Hepatocyte (in vitro differentiated cells): ENCODE results near the gene UBE2Q1. TPM values are rescaled to one million over a fixed set of nuclear protein-coding genes. Genes with fewer than 3 reads are reported as not detected.

Experiments
- DNase-seq: peaks from one replicate; pipeline ENCODE4 v3.0.0-alpha.2; 2016; ENCODE audit warnings: low spot score
- H2AFZ ChIP-seq: fragments of 200-600 bp; sonication (generic); 2 replicates; pipeline ENCODE4 v1.6.0; 2016; ENCODE audit warnings: antibody characterized with exemption, mild to moderate bottlenecking
- H3K27ac ChIP-seq: fragments of 200-600 bp; sonication (generic); 2 replicates; pipeline ENCODE4 v1.5.1; 2016; ENCODE audit warnings: mild to moderate bottlenecking
- H3K27me3 ChIP-seq: fragments of 200-600 bp; sonication (generic); 2 replicates; pipeline ENCODE4 v1.6.1; 2016
- H3K36me3 ChIP-seq: fragments of 200-600 bp; sonication (generic); replicated peaks from 2 replicates; pipeline ENCODE4 v1.5.1; 2016; ENCODE audit warnings: low read depth; ENCODE audit not compliant: insufficient read depth
- H3K4me1 ChIP-seq: fragments of 200-600 bp; sonication (generic); 2 replicates; pipeline ENCODE4 v1.5.1; 2016; ENCODE audit warnings: mild to moderate bottlenecking, moderate library complexity; ENCODE audit not compliant: insufficient read depth
- H3K4me2 ChIP-seq: fragments of 200-600 bp; sonication (generic); 2 replicates; pipeline ENCODE4 v1.6.0; 2016
- H3K4me3 ChIP-seq: fragments of 200-600 bp; sonication (generic); 2 replicates; pipeline ENCODE4 v1.5.1; 2016; ENCODE audit warnings: mild to moderate bottlenecking
- H3K79me2 ChIP-seq: fragments of 200-600 bp; sonication (generic); 2 replicates; pipeline ENCODE4 v1.6.0; 2017; ENCODE audit warnings: mild to moderate bottlenecking
- H3K9me2 ChIP-seq: fragments of 200-600 bp; sonication (generic); replicated peaks from 2 replicates; pipeline ENCODE4 v1.6.0; 2017; ENCODE audit warnings: mild to moderate bottlenecking; ENCODE audit not compliant: insufficient read depth
- H3K9me3 ChIP-seq: fragments of 200-600 bp; sonication (generic); 2 replicates; pipeline ENCODE4 v1.5.1; 2016; ENCODE audit warnings: low read depth, mild to moderate bottlenecking
- H4K20me1 ChIP-seq: fragments of 200-600 bp; sonication (generic); 2 replicates; pipeline ENCODE4 v1.6.0; 2016; ENCODE audit warnings: mild to moderate bottlenecking; ENCODE audit not compliant: insufficient read depth, poor library complexity, severe bottlenecking
- EZH2 ChIP-seq: fragments of 200-600 bp; sonication (generic); IDR thresholded peaks from 2 replicates; pipeline ENCODE4 v1.6.1; 2016; ENCODE audit warnings: antibody characterized with exemption, mild to moderate bottlenecking, borderline replicate concordance
- EZH2phosphoT487 ChIP-seq: fragments of 200-600 bp; sonication (generic); IDR thresholded peaks from one replicate; pipeline ENCODE4 v1.6.1; 2018; ENCODE audit warnings: antibody characterized with exemption, mild to moderate bottlenecking, low read depth, moderate library complexity; ENCODE audit not compliant: unreplicated experiment, severe bottlenecking
- WGBS: methylation state at CpG from one replicate; pipeline ENCODE4 v1.1.6; 2016; ENCODE audit warnings: low lambda C conversion rate; ENCODE audit errors: missing lambda C conversion rate; 5-methylcytosine and 5-hydroxymethylcytosine counted together
- polyA plus RNA-seq: library from polyadenylated mRNA; unstranded; fragments of >200 nt; fragmentation: Nextera tagmentation; extraction: Ambion mirVana; gene quantifications from 2 replicates; pipeline ENCODE4 v1.2.1, GENCODE V29; 2016
- total RNA-seq: library from RNA; depleted of rRNA; stranded (reverse); fragments of >200 nt; gene quantifications from 2 replicates; pipeline ENCODE4 v1.2.3, GENCODE V29; 2014
- TF ChIP-seq, protein P1 (sequence below): fragments of 200-600 bp; sonication (generic); IDR thresholded peaks from 2 replicates; pipeline ENCODE4 v1.5.1; 2016; ENCODE audit warnings: antibody characterized with exemption, mild to moderate bottlenecking; ENCODE audit not compliant: poor library complexity

The UBE2Q1 gene
- total and polyA plus RNA-seq, 2 experiments from 2014 or later: 46.9 to 60.3 TPM

GRCh38 chr1:154577346-154578057 lies 19.0 kb upstream of the UBE2Q1 start:
- H3K27me3 ChIP-seq: no peaks in the 10 kb centered on the region
- H2AFZ ChIP-seq: no peak overlapping the region
- no peaks in the 10 kb centered on the region for H4K20me1 ChIP-seq
- H3K9me3 ChIP-seq: no peaks in the 10 kb centered on the region
- no peak overlapping the region for H3K4me3 ChIP-seq
- 90% methylated on average over 7 of the region's 7 CpGs for WGBS
- no peaks in the 10 kb centered on the region for H3K9me2 ChIP-seq
- no peaks in the 10 kb centered on the region for H3K36me3 ChIP-seq
- TF ChIP-seq EZH2: no peak
- TF ChIP-seq, protein P1, sequence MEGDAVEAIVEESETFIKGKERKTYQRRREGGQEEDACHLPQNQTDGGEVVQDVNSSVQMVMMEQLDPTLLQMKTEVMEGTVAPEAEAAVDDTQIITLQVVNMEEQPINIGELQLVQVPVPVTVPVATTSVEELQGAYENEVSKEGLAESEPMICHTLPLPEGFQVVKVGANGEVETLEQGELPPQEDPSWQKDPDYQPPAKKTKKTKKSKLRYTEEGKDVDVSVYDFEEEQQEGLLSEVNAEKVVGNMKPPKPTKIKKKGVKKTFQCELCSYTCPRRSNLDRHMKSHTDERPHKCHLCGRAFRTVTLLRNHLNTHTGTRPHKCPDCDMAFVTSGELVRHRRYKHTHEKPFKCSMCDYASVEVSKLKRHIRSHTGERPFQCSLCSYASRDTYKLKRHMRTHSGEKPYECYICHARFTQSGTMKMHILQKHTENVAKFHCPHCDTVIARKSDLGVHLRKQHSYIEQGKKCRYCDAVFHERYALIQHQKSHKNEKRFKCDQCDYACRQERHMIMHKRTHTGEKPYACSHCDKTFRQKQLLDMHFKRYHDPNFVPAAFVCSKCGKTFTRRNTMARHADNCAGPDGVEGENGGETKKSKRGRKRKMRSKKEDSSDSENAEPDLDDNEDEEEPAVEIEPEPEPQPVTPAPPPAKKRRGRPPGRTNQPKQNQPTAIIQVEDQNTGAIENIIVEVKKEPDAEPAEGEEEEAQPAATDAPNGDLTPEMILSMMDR: no peak
- TF ChIP-seq EZH2phosphoT487: no peak
- no peak overlapping the region for H3K4me2 ChIP-seq
- DNase-seq: no peak
- no peaks in the 10 kb centered on the region for H3K4me1 ChIP-seq
- H3K27ac ChIP-seq: no peak overlapping the region
- no peaks in the 10 kb centered on the region for H3K79me2 ChIP-seq

GRCh38 chr1:154575951-154576566 lies 17.6 kb upstream of the UBE2Q1 start:
- H4K20me1 ChIP-seq: no peaks in the 10 kb centered on the region
- no peak overlapping the region for H3K27ac ChIP-seq
- no peak overlapping the region for H3K4me2 ChIP-seq
- no peaks in the 10 kb centered on the region for H3K9me3 ChIP-seq
- no peak overlapping the region for H3K4me3 ChIP-seq
- TF ChIP-seq EZH2: no peak
- no peak for TF ChIP-seq EZH2phosphoT487
- TF ChIP-seq, protein P1: no peak
- no peak overlapping the region for H2AFZ ChIP-seq
- H3K79me2 ChIP-seq: no peaks in the 10 kb centered on the region
- no peaks in the 10 kb centered on the region for H3K36me3 ChIP-seq
- DNase-seq: no peak
- H3K9me2 ChIP-seq: no peaks in the 10 kb centered on the region
- no peaks in the 10 kb centered on the region for H3K27me3 ChIP-seq
- 95% methylated on average over 8 of the region's 8 CpGs for WGBS
- H3K4me1 ChIP-seq: no peaks in the 10 kb centered on the region

GRCh38 chr1:154575147-154575927 lies 16.9 kb upstream of the UBE2Q1 start:
- Histone ChIP-seq H3K27me3 (no peaks in the 10 kb centered on the region), H3K27ac (no peak overlapping the region), H3K9me2 (no peaks in the 10 kb centered on the region), H3K9me3 (no peaks in the 10 kb centered on the region), H3K4me3 (no peak overlapping the region), H3K4me1 (no peaks in the 10 kb centered on the region), H2AFZ (no peak overlapping the region), H4K20me1 (no peaks in the 10 kb centered on the region), H3K79me2 (no peaks in the 10 kb centered on the region), H3K36me3 (no peaks in the 10 kb centered on the region), H3K4me2 (no peak overlapping the region)
- TF ChIP-seq EZH2: no peak
- TF ChIP-seq EZH2phosphoT487: no peak
- TF ChIP-seq, protein P1: no peak
- DNase-seq: no peak
- WGBS: 78% methylated on average over 10 of the region's 10 CpGs
